Endometrium (tissue), 2 donors: Measurements from ENCODE around the gene NAA40.

Experiments
- FAIRE-seq: peaks from 2 replicates; lab custom pipeline; 2012; peaks lifted over from hg19 to GRCh38; lab: Jason Lieb, UNC
- donor health status: control.
- donor health status: control.

Gene NAA40

GRCh38 chr11:63938479-63939396 is at the start of gene NAA40:
NAA40 (plus strand) TSS chr11:63939002; CDS start chr11:63939097, 95 bp downstream.
- FAIRE-seq: no peak

- no peak for FAIRE-seq
Measured at GRCh38 chr11:63889344-63889743, 49.5 kb upstream of the NAA40 start.

- FAIRE-seq: no peak
Measured at GRCh38 chr11:63890368-63890767, 48.4 kb upstream of the NAA40 start.

GRCh38 chr11:63892228-63892627 is 46.6 kb upstream of the NAA40 start:
- no peak for FAIRE-seq

GRCh38 chr11:63893355-63893754 is 45.4 kb upstream of the NAA40 start:
- FAIRE-seq: no peak

- no peak for FAIRE-seq
Measured at GRCh38 chr11:63896071-63896470, 42.7 kb upstream of the NAA40 start.

- FAIRE-seq: no peak
Measured at GRCh38 chr11:63897459-63898146, 41.2 kb upstream of the NAA40 start.

- FAIRE-seq: no peak
Measured at GRCh38 chr11:63901660-63902059, 37.1 kb upstream of the NAA40 start.

GRCh38 chr11:63903884-63904283 is 34.9 kb upstream of the NAA40 start:
- FAIRE-seq: no peak

- no peak for FAIRE-seq
Measured at GRCh38 chr11:63904743-63905142, 34.1 kb upstream of the NAA40 start.

- no peak for FAIRE-seq
Measured at GRCh38 chr11:63905179-63905578, 33.6 kb upstream of the NAA40 start.

GRCh38 chr11:63906087-63906486 is 32.7 kb upstream of the NAA40 start:
- FAIRE-seq: no peak

- no peak for FAIRE-seq
Measured at GRCh38 chr11:63906585-63906984, 32.2 kb upstream of the NAA40 start.

- no peak for FAIRE-seq
Measured at GRCh38 chr11:63907063-63907462, 31.7 kb upstream of the NAA40 start.

- FAIRE-seq: no peak
Measured at GRCh38 chr11:63907808-63908530, 30.8 kb upstream of the NAA40 start.

- no peak for FAIRE-seq
Measured at GRCh38 chr11:63908631-63909401, 30.0 kb upstream of the NAA40 start.

GRCh38 chr11:63909591-63910506 is 29.0 kb upstream of the NAA40 start:
- FAIRE-seq: no peak

GRCh38 chr11:63910675-63911074 is 28.1 kb upstream of the NAA40 start:
- FAIRE-seq: no peak

GRCh38 chr11:63911440-63911839 is 27.4 kb upstream of the NAA40 start:
- FAIRE-seq: no peak

GRCh38 chr11:63911876-63912275 is 26.9 kb upstream of the NAA40 start:
- no peak for FAIRE-seq

GRCh38 chr11:63912678-63913077 is 26.1 kb upstream of the NAA40 start:
- FAIRE-seq: no peak
